Measurements from ENCODE around the gene RNASEH2A. TPM values are rescaled to one million over a fixed set of nuclear protein-coding genes. Genes with fewer than 3 reads are reported as not detected.
A peak's percentile ranks its signal among the peaks of the same experiment; 100 is the strongest.

RNASEH2A gene
- total and polyA plus RNA-seq, 2 of the 13 experiments (the other 11 are each of a cell fraction or from before 2014, with no cell fraction given), result 25.1 to 35.8 TPM

GRCh38 chr19:12791345-12792050, 14.9 kb upstream of the RNASEH2A start, which contains the start of gene JUNB (continued):
- TF ChIP-seq MLXIP (CRISPR knock-in tag; IDR thresholded peaks at IDR 0.05; ENCODE audit: borderline replicate concordance), result no peak
- peak; percentile 57; the same call in 1 of the 2 replicates for TF ChIP-seq ZNF670 (CRISPR knock-in tag; IDR thresholded peaks at IDR 0.05; ENCODE audit: borderline replicate concordance)
- TF ChIP-seq GLI4 (CRISPR knock-in tag; IDR thresholded peaks at IDR 0.05; ENCODE audit: borderline replicate concordance), result no peak; the same call in 1 of the 2 replicates
- no peak for TF ChIP-seq ZSCAN29 (CRISPR knock-in tag; conservative IDR thresholded peaks at IDR 0.05)
- TF ChIP-seq ZNF430 (CRISPR knock-in tag; IDR thresholded peaks at IDR 0.05), result peak; percentile 65; the same call in 1 of the 2 replicates
- TF ChIP-seq SALL2 (CRISPR knock-in tag; IDR thresholded peaks at IDR 0.05), result peak; percentile 48; the same call in 1 of the 2 replicates
- peak; percentile 74; the same call in 1 of the 2 replicates for TF ChIP-seq ZBTB1 (CRISPR knock-in tag; IDR thresholded peaks at IDR 0.05; ENCODE audit: borderline replicate concordance)
- no peak for TF ChIP-seq RAD51 (IDR thresholded peaks at IDR 0.05; ENCODE audit: borderline replicate concordance)
- TF ChIP-seq ZNF564 (CRISPR knock-in tag; IDR thresholded peaks at IDR 0.05), result peak; percentile 88; the same call in 1 of the 2 replicates
- TF ChIP-seq HNRNPLL (IDR thresholded peaks at IDR 0.05; ENCODE audit: low read depth, low read length, poor library complexity, severe bottlenecking), result peak; percentile 70
- TF ChIP-seq NBN (conservative IDR thresholded peaks at IDR 0.05), result no peak
- TF ChIP-seq ZNF235 (CRISPR knock-in tag; IDR thresholded peaks at IDR 0.05; ENCODE audit: borderline replicate concordance), result 0 out of 2 replicates have a peak, but pooled peaks have one; percentile 40
- peak; percentile 61; the same call in 1 of the 2 replicates for TF ChIP-seq ZNF607 (CRISPR knock-in tag; IDR thresholded peaks at IDR 0.05; ENCODE audit: borderline replicate concordance)
- 0 out of 2 replicates have a peak, but pooled peaks have one; percentile 8 for TF ChIP-seq CREB3 (CRISPR knock-in tag; IDR thresholded peaks at IDR 0.05)
- peak; percentile 23; the same call in 1 of the 2 replicates for TF ChIP-seq GABPA (IDR thresholded peaks at IDR 0.05; ENCODE audit: low read depth, low read length)
- TF ChIP-seq GABPA (CRISPR knock-in tag; IDR thresholded peaks at IDR 0.05; ENCODE audit: low read depth), result peak; percentile 75
- peak; percentile 30 for TF ChIP-seq ASH2L (IDR thresholded peaks at IDR 0.05; ENCODE audit: insufficient read length, low read depth, low read length)
- peak; percentile 85 for TF ChIP-seq ZSCAN21 (CRISPR knock-in tag; IDR thresholded peaks at IDR 0.05; ENCODE audit: borderline replicate concordance)
- TF ChIP-seq ZNF691 (CRISPR knock-in tag; IDR thresholded peaks at IDR 0.05; ENCODE audit: borderline replicate concordance, low read depth), result no peak
- TF ChIP-seq IKZF4 (CRISPR knock-in tag; IDR thresholded peaks at IDR 0.05; ENCODE audit: borderline replicate concordance, low read depth, not compliant biosample characterization), result no peak
- no peak; the same call in 1 of the 2 replicates for TF ChIP-seq BRD4 (CRISPR knock-in tag; IDR thresholded peaks at IDR 0.05)
- TF ChIP-seq GRHL1 (CRISPR knock-in tag; conservative IDR thresholded peaks at IDR 0.05), result no peak
- no peak for TF ChIP-seq RORA (CRISPR knock-in tag; IDR thresholded peaks at IDR 0.05)
